A549 (cell line): ENCODE measurements around the gene RPS10. TPM values are rescaled to one million over a fixed set of nuclear protein-coding genes. Genes with fewer than 3 reads are reported as not detected.

ENCODE experiments used
- ATAC-seq, 2 experiments: fragments of 200-7000 bp in 1 of 2; fragments of >200 bp in 1 of 2; cut with Nextera tagmentation in 1 of 2; cut with Tn5 transposase in 1 of 2; 3 replicates each; pipeline versions ENCODE4 v1.8.0 to v1.9.1; 2018 to 2020; ENCODE audit warnings: mild to moderate bottlenecking in 1 of 2, moderate library complexity in 1 of 2
- CTCF ChIA-PET: fragments of 300-600 bp; sonication (Branson Sonifier 250); formaldehyde crosslinking; extraction: SDS; loops from one replicate; lab custom pipeline; 2021; ENCODE audit warnings: antibody characterized with exemption, inconsistent platforms; lab: Yijun Ruan, JAX
- POLR2A ChIA-PET: fragments of 350-600 bp; formaldehyde crosslinking; extraction: SDS; loops from one replicate; lab custom pipeline; 2021; ENCODE audit warnings: antibody characterized with exemption, inconsistent platforms; lab: Yijun Ruan, JAX
- DNase-seq, 2 experiments: peaks; one replicate each; pipeline versions ENCODE4 v3.0.0 to v3.0.0-alpha.2; 2011 to 2016; ENCODE audit warnings: low read depth in 1 of 2, low spot score in 1 of 2
- FAIRE-seq: peaks from 2 replicates; lab custom pipeline; 2011; peaks lifted over from hg19 to GRCh38; lab: Jason Lieb, UNC
- H3K27ac ChIP-seq, 2 experiments: fragments of >200 bp; sonication (Bioruptor Twin); formaldehyde crosslinking; 3 replicates each; pipeline ENCODE4 v1.5.1; 2016 to 2017
- H3K4me1 ChIP-seq: fragments of >200 bp; sonication (Bioruptor Twin); formaldehyde crosslinking; 3 replicates; pipeline ENCODE4 v1.6.1; 2016
- H3K4me2 ChIP-seq: fragments of >200 bp; sonication (Bioruptor Twin); formaldehyde crosslinking; 3 replicates; pipeline ENCODE4 v1.6.1; 2016
- H3K4me3 ChIP-seq: fragments of >200 bp; sonication (Bioruptor Twin); formaldehyde crosslinking; 3 replicates; pipeline ENCODE4 v1.5.1; 2016
- H3K9me3 ChIP-seq: fragments of >200 bp; sonication (Bioruptor Twin); formaldehyde crosslinking; 3 replicates; pipeline ENCODE4 v1.6.1; 2016
- BHLHE40 ChIP-seq: IDR thresholded peaks from 2 replicates; pipeline ENCODE4 v1.6.1; 2012; ENCODE audit warnings: low read depth, low read length, inconsistent platforms
- CBX8 ChIP-seq: fragments of 200-600 bp; sonication (generic); IDR thresholded peaks from 2 replicates; pipeline ENCODE4 v1.6.1; 2016
- CEBPB ChIP-seq, 2 experiments: fragments of >200 bp in 1 of 2; sonication (Bioruptor Twin) in 1 of 2; formaldehyde crosslinking in 1 of 2; IDR thresholded peaks; 2 replicates each; pipeline ENCODE4 v1.6.1; 2012 to 2016
- CHD4 ChIP-seq: fragments of 200-600 bp; sonication (generic); IDR thresholded peaks from 2 replicates; pipeline ENCODE4 v1.6.1; 2016; ENCODE audit warnings: antibody characterized with exemption, mild to moderate bottlenecking, borderline replicate concordance
- E2F6 ChIP-seq: IDR thresholded peaks from 2 replicates; pipeline ENCODE4 v1.6.1; 2012; ENCODE audit warnings: low read depth, borderline replicate concordance
- ESRRA ChIP-seq: fragments of 150-350 bp; IDR thresholded peaks from 2 replicates; pipeline ENCODE4 v1.6.1; 2014; ENCODE audit warnings: mild to moderate bottlenecking, low read length, borderline replicate concordance
- HEYL ChIP-seq: fragments of 250-450 bp; sonication (Bioruptor Pico); IDR thresholded peaks from 2 replicates; pipeline ENCODE4 v1.8.0; 2021; ENCODE audit warnings: mild to moderate bottlenecking, moderate library complexity
- HOXB5 ChIP-seq: fragments of 250-450 bp; sonication (Bioruptor Pico); IDR thresholded peaks from 2 replicates; pipeline ENCODE4 v1.5.0; 2020; ENCODE audit warnings: mild to moderate bottlenecking, moderate library complexity
- KDM1A ChIP-seq: fragments of 200-600 bp; sonication (generic); IDR thresholded peaks from 2 replicates; pipeline ENCODE4 v1.6.1; 2016; ENCODE audit warnings: low read depth, mild to moderate bottlenecking
- MAX ChIP-seq: IDR thresholded peaks from 2 replicates; pipeline ENCODE4 v1.6.1; 2012
- MYC ChIP-seq: IDR thresholded peaks from 2 replicates; pipeline ENCODE4 v1.6.1; 2012; ENCODE audit warnings: mild to moderate bottlenecking, inconsistent platforms, low read length, improper control_type of control experiment, borderline replicate concordance
- NPAS2 ChIP-seq: fragments of 250-450 bp; sonication (Bioruptor Pico); IDR thresholded peaks from 2 replicates; pipeline ENCODE4 v1.8.0; 2022; ENCODE audit warnings: mild to moderate bottlenecking, moderate library complexity, borderline replicate concordance
- NR3C1 ChIP-seq: fragments of >200 bp; sonication (Bioruptor Twin); formaldehyde crosslinking; IDR thresholded peaks from 3 replicates; pipeline ENCODE4 v1.6.1; 2017
- PHF8 ChIP-seq: fragments of 200-600 bp; sonication (generic); IDR thresholded peaks from 2 replicates; pipeline ENCODE4 v1.6.1; 2016; ENCODE audit warnings: low read depth, mild to moderate bottlenecking, antibody characterized with exemption, moderate library complexity, borderline replicate concordance
- POLR2A ChIP-seq: IDR thresholded peaks from 2 replicates; pipeline ENCODE4 v1.6.1; 2012; ENCODE audit warnings: mild to moderate bottlenecking, low read length
- RCOR1 ChIP-seq: fragments of 150-350 bp; IDR thresholded peaks from 2 replicates; pipeline ENCODE4 v1.6.1; 2014; ENCODE audit warnings: antibody characterized with exemption, low read length, low read depth
- RFX5 ChIP-seq: fragments of 450-650 bp; IDR thresholded peaks from 2 replicates; pipeline ENCODE4 v1.7.1; 2014; ENCODE audit warnings: antibody characterized with exemption, mild to moderate bottlenecking, moderate library complexity
- TFCP2L1 ChIP-seq: fragments of 250-450 bp; sonication (Bioruptor Pico); IDR thresholded peaks from 2 replicates; pipeline ENCODE4 v1.5.0; 2021; ENCODE audit warnings: mild to moderate bottlenecking
- ZC3H11A ChIP-seq: fragments of 450-650 bp; IDR thresholded peaks from 2 replicates; pipeline ENCODE4 v1.6.1; 2014; ENCODE audit warnings: antibody characterized with exemption, mild to moderate bottlenecking
- ZSCAN20 ChIP-seq: fragments of 250-450 bp; sonication (Bioruptor Pico); IDR thresholded peaks from 2 replicates; pipeline ENCODE4 v1.8.0; 2022; ENCODE audit warnings: mild to moderate bottlenecking, moderate library complexity
- WGBS: methylation state at CpG from one replicate; pipeline ENCODE4 v1.1.6; 2017; ENCODE audit errors: missing lambda C conversion rate; 5-methylcytosine and 5-hydroxymethylcytosine counted together
- polyA plus RNA-seq, 4 experiments: library from polyadenylated mRNA; depleted of rRNA in 3 of 4; stranded (reverse); fragments of >200 nt; fragmentation: RNase III in 1 of 4; extraction: RNeasy Plus Mini Kit Qiagen cat#74134 plus additional on column Dnase treatment in 1 of 4; gene quantifications; 2 replicates in 3 of 4; 3 replicates in 1 of 4; pipeline ENCODE4 v1.2.3, GENCODE V29; 2011 to 2017
- TF ChIP-seq, protein P1 (sequence below): fragments of 150-350 bp; IDR thresholded peaks from 2 replicates; pipeline ENCODE4 v1.6.1; 2014; ENCODE audit warnings: low read depth, mild to moderate bottlenecking, low read length
- TF ChIP-seq, protein P2 (sequence below): fragments of 200-600 bp; sonication (generic); IDR thresholded peaks from 2 replicates; pipeline ENCODE4 v1.6.1; 2016; ENCODE audit warnings: antibody characterized with exemption, mild to moderate bottlenecking, moderate library complexity

The RPS10 gene
- polyA plus RNA-seq, 2 of the 4 experiments (the other 2 are of a cell fraction): 1,532 to 1,783 TPM

GRCh38 chr6:34391786-34392496 is 33.9 kb downstream of the RPS10 start:
- H3K4me2 ChIP-seq: peak overlapping the region; percentile 83
- FAIRE-seq: no peak
- ATAC-seq: peak; percentile 71 to 72
- ChIA-PET POLR2A (interaction anchor here (0.7 to 2.3 kb wide), 3 partner anchors 34 to 155 kb away, joined by 3 to 10 read pairs (median 3); partner anchors contain the start of genes HMGA1 and RPS10), CTCF (interaction anchor here (0.7 to 2.5 kb wide), 7 partner anchors 8 to 228 kb away, joined by 3 to 10 read pairs (median 3); partner anchors contain the start of gene SMIM29)
- peaks cover 20% of the 10 kb centered on the region for H3K4me1 ChIP-seq
- DNase-seq: peak; percentile 38 to 66
- peak overlapping the region; percentile 84 for H3K4me3 ChIP-seq
- TF ChIP-seq MAX: peak; percentile 90
- no peak for TF ChIP-seq RFX5
- peak; percentile 62 for TF ChIP-seq MYC
- TF ChIP-seq CHD4: no peak
- no peak for TF ChIP-seq RCOR1
- TF ChIP-seq NR3C1: no peak
- TF ChIP-seq PHF8: peak; percentile 59; the same call in 1 of the 2 replicates
- no peak for TF ChIP-seq HEYL (CRISPR knock-in tag)
- TF ChIP-seq POLR2A: peak; percentile 28; the same call in 1 of the 2 replicates
- peak; percentile 75 for TF ChIP-seq E2F6
- TF ChIP-seq HOXB5: peak; percentile 42; the same call in 1 of the 2 replicates
- 2% methylated on average over 25 of the region's 78 CpGs for WGBS
- H3K9me3 ChIP-seq: peaks cover 3% of the 10 kb centered on the region; the same call in 1 of the 3 replicates
- peak overlapping the region; percentile 95 to 99 for H3K27ac ChIP-seq

- no peak for FAIRE-seq
- Histone ChIP-seq H3K4me3 (peak overlapping the region; percentile 84), H3K9me3 (peaks cover 2% of the 10 kb centered on the region; the same call in 1 of the 3 replicates), H3K4me2 (peak overlapping the region; percentile 83), H3K27ac (peak overlapping the region; percentile 95 to 99), H3K4me1 (peaks cover 25% of the 10 kb centered on the region)
- TF ChIP-seq, protein P1, sequence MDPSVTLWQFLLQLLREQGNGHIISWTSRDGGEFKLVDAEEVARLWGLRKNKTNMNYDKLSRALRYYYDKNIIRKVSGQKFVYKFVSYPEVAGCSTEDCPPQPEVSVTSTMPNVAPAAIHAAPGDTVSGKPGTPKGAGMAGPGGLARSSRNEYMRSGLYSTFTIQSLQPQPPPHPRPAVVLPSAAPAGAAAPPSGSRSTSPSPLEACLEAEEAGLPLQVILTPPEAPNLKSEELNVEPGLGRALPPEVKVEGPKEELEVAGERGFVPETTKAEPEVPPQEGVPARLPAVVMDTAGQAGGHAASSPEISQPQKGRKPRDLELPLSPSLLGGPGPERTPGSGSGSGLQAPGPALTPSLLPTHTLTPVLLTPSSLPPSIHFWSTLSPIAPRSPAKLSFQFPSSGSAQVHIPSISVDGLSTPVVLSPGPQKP: no peak
- TF ChIP-seq ZC3H11A (no peak), NR3C1 (no peak), NPAS2 (CRISPR knock-in tag) (no peak), ESRRA (no peak)
- WGBS: 0% methylated on average over 5 of the region's 5 CpGs
- DNase-seq: no peak
- POLR2A ChIA-PET: interaction anchor here (0.7 to 2.3 kb wide), 4 partner anchors 35 to 155 kb away, joined by 3 to 10 read pairs (median 4); partner anchors contain the start of genes HMGA1 and RPS10
- no peak for ATAC-seq
- CTCF ChIA-PET: interaction anchor here (1.2 to 1.9 kb wide), 3 partner anchors 24 to 227 kb away, joined by 3 to 10 read pairs (median 3); no protein-coding TSS in a partner anchor
Observed at GRCh38 chr6:34391473-34391785, 34.4 kb downstream of the RPS10 start.

GRCh38 chr6:34390531-34391472 is 35.1 kb downstream of the RPS10 start:
- ATAC-seq: peak in 1 of 2 experiments; percentile 34; a peak in 3 of 6 replicates
- 24% methylated on average over 14 of the region's 14 CpGs for WGBS
- ChIA-PET POLR2A (interaction anchor here (0.7 to 2.3 kb wide), 3 partner anchors 35 to 154 kb away, joined by 3 to 10 read pairs (median 5); partner anchors contain the start of genes HMGA1 and RPS10), CTCF (interaction anchor here (0.6 to 1.9 kb wide), 5 partner anchors 24 to 336 kb away, joined by 3 to 10 read pairs (median 3); no protein-coding TSS in a partner anchor)
- Histone ChIP-seq H3K27ac (peak overlapping the region; percentile 95 to 99), H3K4me1 (peaks cover 31% of the 10 kb centered on the region), H3K4me2 (peak overlapping the region; percentile 83), H3K9me3 (no peaks in the 10 kb centered on the region), H3K4me3 (peak overlapping the region; percentile 84)
- DNase-seq: peak; percentile 20 to 52
- no peak for FAIRE-seq
- TF ChIP-seq CEBPB (IDR thresholded peaks at IDR 0.05) (peak in 1 of 2 experiments; percentile 54; a peak in 2 of 4 replicates), KDM1A (no peak), CBX8 (no peak), ZSCAN20 (CRISPR knock-in tag) (no peak), PHF8 (no peak), MAX (no peak), TFCP2L1 (CRISPR knock-in tag) (no peak), POLR2A (no peak), BHLHE40 (no peak)
- TF ChIP-seq, protein P2, sequence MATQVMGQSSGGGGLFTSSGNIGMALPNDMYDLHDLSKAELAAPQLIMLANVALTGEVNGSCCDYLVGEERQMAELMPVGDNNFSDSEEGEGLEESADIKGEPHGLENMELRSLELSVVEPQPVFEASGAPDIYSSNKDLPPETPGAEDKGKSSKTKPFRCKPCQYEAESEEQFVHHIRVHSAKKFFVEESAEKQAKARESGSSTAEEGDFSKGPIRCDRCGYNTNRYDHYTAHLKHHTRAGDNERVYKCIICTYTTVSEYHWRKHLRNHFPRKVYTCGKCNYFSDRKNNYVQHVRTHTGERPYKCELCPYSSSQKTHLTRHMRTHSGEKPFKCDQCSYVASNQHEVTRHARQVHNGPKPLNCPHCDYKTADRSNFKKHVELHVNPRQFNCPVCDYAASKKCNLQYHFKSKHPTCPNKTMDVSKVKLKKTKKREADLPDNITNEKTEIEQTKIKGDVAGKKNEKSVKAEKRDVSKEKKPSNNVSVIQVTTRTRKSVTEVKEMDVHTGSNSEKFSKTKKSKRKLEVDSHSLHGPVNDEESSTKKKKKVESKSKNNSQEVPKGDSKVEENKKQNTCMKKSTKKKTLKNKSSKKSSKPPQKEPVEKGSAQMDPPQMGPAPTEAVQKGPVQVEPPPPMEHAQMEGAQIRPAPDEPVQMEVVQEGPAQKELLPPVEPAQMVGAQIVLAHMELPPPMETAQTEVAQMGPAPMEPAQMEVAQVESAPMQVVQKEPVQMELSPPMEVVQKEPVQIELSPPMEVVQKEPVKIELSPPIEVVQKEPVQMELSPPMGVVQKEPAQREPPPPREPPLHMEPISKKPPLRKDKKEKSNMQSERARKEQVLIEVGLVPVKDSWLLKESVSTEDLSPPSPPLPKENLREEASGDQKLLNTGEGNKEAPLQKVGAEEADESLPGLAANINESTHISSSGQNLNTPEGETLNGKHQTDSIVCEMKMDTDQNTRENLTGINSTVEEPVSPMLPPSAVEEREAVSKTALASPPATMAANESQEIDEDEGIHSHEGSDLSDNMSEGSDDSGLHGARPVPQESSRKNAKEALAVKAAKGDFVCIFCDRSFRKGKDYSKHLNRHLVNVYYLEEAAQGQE: peak; percentile 30; the same call in 1 of the 2 replicates
